HepG2 (cell line): ENCODE measurements around the gene EGFR. TPM values are rescaled to one million over a fixed set of nuclear protein-coding genes. Genes with fewer than 3 reads are reported as not detected.

Experiments
- ATAC-seq: fragments of 200-7000 bp; cut with Tn5 transposase; 3 replicates; pipeline ENCODE4 v1.9.1; 2020; ENCODE audit warnings: mild to moderate bottlenecking, moderate library complexity
- BruUV-seq: library from RNA; stranded (reverse); fragments of 400-500 nt; replicated peaks from 2 replicates; lab custom pipeline; 2021; lab: Mats Ljungman, UMichigan
- CTCF ChIA-PET: fragments of 300-600 bp; formaldehyde crosslinking; extraction: SDS; loops from one replicate; lab custom pipeline; 2021; ENCODE audit warnings: low total read pairs, inconsistent platforms, low intra/inter-chr PET ratio; lab: Yijun Ruan, JAX
- POLR2A ChIA-PET: fragments of 350-600 bp; sonication (Branson Sonifier 250); formaldehyde crosslinking; loops from one replicate; lab custom pipeline; 2020; ENCODE audit warnings: antibody characterized with exemption, inconsistent platforms; lab: Yijun Ruan, JAX
- DNase-seq: peaks from one replicate; pipeline ENCODE4 v3.0.0-alpha.2; 2015; ENCODE audit warnings: low spot score
- FAIRE-seq: peaks from 3 replicates; lab custom pipeline; 2011; peaks lifted over from hg19 to GRCh38; lab: Jason Lieb, UNC
- H2AFZ ChIP-seq: one replicate; pipeline ENCODE4 v1.6.1; 2011; ENCODE audit warnings: low read length, inconsistent platforms
- H3K27ac ChIP-seq: fragments of 300-600 bp; 3 replicates; pipeline ENCODE4 v1.8.0; 2011; ENCODE audit warnings: mixed run types, mild to moderate bottlenecking, mixed read lengths, low read length, inconsistent platforms; ENCODE audit not compliant: insufficient read depth; ENCODE audit errors: extremely low read length
- H3K27me3 ChIP-seq, 2 experiments: fragments of 200-600 bp in 1 of 2; 2 replicates in 1 of 2; 3 replicates in 1 of 2; pipeline versions ENCODE4 v1.6.0 to v1.8.0; 2011; ENCODE audit warnings: low read length in 2 of 2, mild to moderate bottlenecking in 2 of 2, moderate library complexity in 2 of 2, inconsistent platforms in 1 of 2; ENCODE audit not compliant: insufficient read depth in 2 of 2, control insufficient read depth in 1 of 2
- H3K36me3 ChIP-seq, 2 experiments: fragments of 200-600 bp in 1 of 2; replicated peaks in 1 of 2; 2 replicates in 1 of 2; 3 replicates in 1 of 2; pipeline versions ENCODE4 v1.5.1 to v1.8.0; 2011; ENCODE audit warnings: low read length in 2 of 2, inconsistent platforms in 1 of 2; ENCODE audit not compliant: insufficient read depth in 2 of 2, control insufficient read depth in 1 of 2
- H3K4me1 ChIP-seq: 2 replicates; pipeline ENCODE4 v1.5.1; 2012; ENCODE audit warnings: low read length, inconsistent platforms; ENCODE audit not compliant: insufficient read depth
- H3K4me2 ChIP-seq: 2 replicates; pipeline ENCODE4 v1.6.0; 2011; ENCODE audit warnings: low read depth, low read length, inconsistent platforms
- H3K4me3 ChIP-seq, 3 experiments: fragments of 200-600 bp in 1 of 3; sonication (generic), shearing (Covaris generic) in 1 of 3; replicated peaks in 1 of 3; 2 replicates each; pipeline ENCODE4 v1.5.1; 2011 to 2016; ENCODE audit warnings: low read length in 3 of 3, inconsistent platforms in 2 of 3, low read depth in 2 of 3, mild to moderate bottlenecking in 2 of 3, control low read depth in 1 of 3, mixed read lengths in 1 of 3; ENCODE audit not compliant: insufficient read depth in 1 of 3
- H3K79me2 ChIP-seq: one replicate; pipeline ENCODE4 v1.6.1; 2011; ENCODE audit warnings: low read length, inconsistent platforms; ENCODE audit not compliant: insufficient read depth
- H3K9ac ChIP-seq: 2 replicates; pipeline ENCODE4 v1.6.0; 2011; ENCODE audit warnings: mild to moderate bottlenecking, low read depth, low read length, inconsistent platforms; ENCODE audit not compliant: insufficient read depth
- H3K9me3 ChIP-seq: 2 replicates; pipeline ENCODE4 v1.5.1; 2012; ENCODE audit warnings: mild to moderate bottlenecking, low read length
- H4K20me1 ChIP-seq: 2 replicates; pipeline ENCODE4 v1.6.0; 2011; ENCODE audit warnings: inconsistent platforms, mild to moderate bottlenecking, low read length, moderate library complexity; ENCODE audit not compliant: insufficient read depth
- AHR ChIP-seq: IDR thresholded peaks from 2 replicates; pipeline ENCODE4 v1.6.1; 2018; ENCODE audit warnings: missing genetic modification reagents, missing compliant biosample characterization
- ATF7 ChIP-seq, 2 experiments: fragments of 450-650 bp in 1 of 2; sonication (generic) in 1 of 2; formaldehyde crosslinking in 1 of 2; IDR thresholded peaks; 2 replicates each; pipeline versions ENCODE4 v1.4.0 to v1.6.1; 2016 to 2020; ENCODE audit warnings: antibody characterized with exemption in 1 of 2, mild to moderate bottlenecking in 1 of 2, missing genetic modification reagents in 1 of 2
- CENPX ChIP-seq: sonication (generic); formaldehyde crosslinking; IDR thresholded peaks from 2 replicates; pipeline ENCODE4 v1.9.0; 2021; ENCODE audit warnings: mild to moderate bottlenecking, missing genetic modification reagents, moderate library complexity
- JUNB ChIP-seq: sonication (generic); formaldehyde crosslinking; IDR thresholded peaks from 2 replicates; pipeline ENCODE4 v1.8.0; 2022; ENCODE audit warnings: missing genetic modification reagents, mild to moderate bottlenecking, borderline replicate concordance
- KAT7 ChIP-seq: IDR thresholded peaks from 2 replicates; pipeline ENCODE4 v1.6.1; 2018; ENCODE audit warnings: borderline replicate concordance, missing compliant biosample characterization
- KMT2B ChIP-seq: IDR thresholded peaks from 2 replicates; pipeline ENCODE4 v1.6.1; 2016; ENCODE audit warnings: missing genetic modification reagents, missing compliant biosample characterization
- NR2F2 ChIP-seq: IDR thresholded peaks from 2 replicates; pipeline ENCODE4 v1.6.1; 2012; ENCODE audit warnings: low read depth, inconsistent platforms, borderline replicate concordance
- RAD51 ChIP-seq: fragments of 450-650 bp; IDR thresholded peaks from 2 replicates; pipeline ENCODE4 v1.6.1; 2016; ENCODE audit warnings: borderline replicate concordance
- TOE1 ChIP-seq: sonication (generic); formaldehyde crosslinking; IDR thresholded peaks from 2 replicates; pipeline ENCODE4 v1.4.0; 2020; ENCODE audit warnings: mild to moderate bottlenecking, missing genetic modification reagents
- ZNF460 ChIP-seq: sonication (generic); formaldehyde crosslinking; IDR thresholded peaks from 2 replicates; pipeline ENCODE4 v1.5.1; 2020; ENCODE audit warnings: missing genetic modification reagents, mild to moderate bottlenecking, borderline replicate concordance
- ZNF720 ChIP-seq: sonication (generic); formaldehyde crosslinking; IDR thresholded peaks from 2 replicates; pipeline ENCODE4 v1.4.0; 2020; ENCODE audit warnings: missing genetic modification reagents
- WGBS: methylation state at CpG from one replicate; pipeline ENCODE4 v1.1.6; 2017; ENCODE audit warnings: low lambda C conversion rate; 5-methylcytosine and 5-hydroxymethylcytosine counted together
- in situ Hi-C: cut with HindIII; loops from 2 replicates; pipeline ENCODE4 v1.10.0; 2017; ENCODE audit warnings: low pct_unique_long_range_greater_than_20kb; ENCODE audit not compliant: extremely low pct_ligation_motif_present
- intact Hi-C: fragments of 100-400 bp; cut with micrococcal nuclease; formaldehyde crosslinking; loops from one replicate; pipeline ENCODE4 v1.10.0; 2022; ENCODE audit not compliant: unreplicated experiment
- polyA plus RNA-seq, 8 experiments: library from polyadenylated mRNA; depleted of rRNA in 3 of 8; stranded (reverse) in 7 of 8; unstranded in 1 of 8; fragments of >200 nt; fragmentation: Illumina TruSeq in 4 of 8; extraction: Trizol in 4 of 8; gene quantifications; 2 replicates each; pipeline versions ENCODE4 v1.2.1 to v1.2.3, GENCODE V29; 2011 to 2016; ENCODE audit warnings: low read depth in 4 of 8, missing spikeins in 1 of 8, mixed read lengths in 1 of 8; ENCODE audit not compliant: insufficient read depth in 1 of 8
- total RNA-seq, 5 experiments: library from RNA; depleted of rRNA; stranded (reverse); fragments of >200 nt; fragmentation: Illumina TruSeq; extraction: Trizol; gene quantifications; 2 replicates each; pipeline ENCODE4 v1.2.3, GENCODE V29; 2016; ENCODE audit warnings: low read depth in 1 of 5
- TF ChIP-seq, protein P1 (sequence below): IDR thresholded peaks from 2 replicates; pipeline ENCODE4 v1.6.1; 2016; ENCODE audit warnings: missing compliant biosample characterization, missing genetic modification reagents, borderline replicate concordance
- TF ChIP-seq, protein P2 (sequence below): IDR thresholded peaks from 2 replicates; pipeline ENCODE4 v1.6.1; 2012; ENCODE audit warnings: low read length, improper control_type of control experiment
- TF ChIP-seq, protein P3 (sequence below): sonication (generic); formaldehyde crosslinking; IDR thresholded peaks from 2 replicates; pipeline ENCODE4 v1.4.0; 2020; ENCODE audit warnings: missing genetic modification reagents

Gene EGFR
- total and polyA plus RNA-seq, 2 of the 13 experiments (the other 11 are each of a cell fraction or from before 2014, with no cell fraction given) = 7.0 to 10.0 TPM

DNA sequence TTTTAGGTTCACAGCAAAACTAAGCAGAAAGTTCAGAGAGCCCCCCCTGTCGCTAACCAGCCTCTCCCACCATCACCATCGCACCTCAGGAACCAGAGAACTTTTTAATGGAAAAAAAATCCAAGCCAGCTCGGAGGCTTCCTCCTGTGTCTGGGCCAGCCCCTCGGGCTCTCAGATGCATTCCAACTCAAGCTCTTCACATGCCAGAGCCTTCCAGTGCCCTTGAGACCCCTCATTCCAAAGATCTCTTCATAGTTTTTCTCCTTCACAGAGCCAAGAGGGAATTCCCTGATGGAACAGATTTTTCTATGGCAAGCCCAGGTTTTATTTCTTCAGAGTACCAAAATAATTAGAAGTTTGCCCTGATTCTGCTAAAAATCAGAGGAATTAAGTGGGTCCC, 192.9 kb downstream of the EGFR start:
- ChIA-PET CTCF (no interaction called here), POLR2A (no interaction called here)
- no peaks in the 10 kb centered on the region for H4K20me1 ChIP-seq
- peaks cover 4 to 8% of the 10 kb centered on the region in 2 experiments; a peak in 3 of 5 replicates for H3K36me3 ChIP-seq
- no peak overlapping the region for H3K4me3 ChIP-seq
- intact Hi-C loops = no loop called here
- BruUV-seq = no TSS peak
- H3K4me2 ChIP-seq = no peak overlapping the region
- ATAC-seq (no peak), FAIRE-seq (no peak), DNase-seq (no peak)
- peaks cover 10% of the 10 kb centered on the region; the same call in 1 of the 2 replicates for H3K4me1 ChIP-seq
- H3K27ac ChIP-seq = no peak overlapping the region
- H3K9ac ChIP-seq = no peak overlapping the region
- no peaks in the 10 kb centered on the region for H3K79me2 ChIP-seq
- TF ChIP-seq, protein P1, sequence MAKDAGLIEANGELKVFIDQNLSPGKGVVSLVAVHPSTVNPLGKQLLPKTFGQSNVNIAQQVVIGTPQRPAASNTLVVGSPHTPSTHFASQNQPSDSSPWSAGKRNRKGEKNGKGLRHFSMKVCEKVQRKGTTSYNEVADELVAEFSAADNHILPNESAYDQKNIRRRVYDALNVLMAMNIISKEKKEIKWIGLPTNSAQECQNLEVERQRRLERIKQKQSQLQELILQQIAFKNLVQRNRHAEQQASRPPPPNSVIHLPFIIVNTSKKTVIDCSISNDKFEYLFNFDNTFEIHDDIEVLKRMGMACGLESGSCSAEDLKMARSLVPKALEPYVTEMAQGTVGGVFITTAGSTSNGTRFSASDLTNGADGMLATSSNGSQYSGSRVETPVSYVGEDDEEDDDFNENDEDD (CRISPR knock-in tag) = no peak
- no peak for TF ChIP-seq RAD51
- TF ChIP-seq NR2F2 = no peak
- TF ChIP-seq TOE1 (CRISPR knock-in tag) = no peak
- TF ChIP-seq ATF7 (IDR thresholded peaks at IDR 0.05) = no peak
- TF ChIP-seq ATF7 (CRISPR knock-in tag; IDR thresholded peaks at IDR 0.05) = no peak
- in situ Hi-C loops = no loop called here
- H3K27me3 ChIP-seq = no peaks in the 10 kb centered on the region
- no peaks in the 10 kb centered on the region for H3K9me3 ChIP-seq
- WGBS = 77% methylated on average over 4 of the region's 4 CpGs
- H2AFZ ChIP-seq = no peak overlapping the region

DNA sequence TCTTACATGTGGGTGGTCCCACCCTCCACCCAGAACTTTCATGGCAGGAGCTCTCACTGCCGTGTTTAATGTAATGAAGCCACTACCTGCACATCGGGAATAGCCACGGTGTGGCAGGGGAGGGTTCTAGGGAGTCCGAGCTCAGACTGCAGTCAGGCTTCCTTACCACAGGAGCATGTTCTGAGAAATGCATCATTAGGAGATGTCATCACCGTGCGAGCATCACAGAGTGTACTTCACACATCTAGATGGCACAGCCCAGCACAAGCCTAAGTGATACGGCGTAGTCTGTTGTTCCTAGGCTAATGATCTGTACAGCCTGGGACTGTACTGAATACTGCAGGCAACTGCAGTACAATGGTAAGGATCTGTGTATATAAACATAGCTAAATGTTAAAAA, 193.4 kb downstream of the EGFR start:
- FAIRE-seq (no peak), DNase-seq (no peak), ATAC-seq (peak; percentile 33)
- Histone ChIP-seq H3K4me3 (no peak overlapping the region), H4K20me1 (no peaks in the 10 kb centered on the region), H2AFZ (no peak overlapping the region), H3K4me2 (no peak overlapping the region), H3K27ac (no peak overlapping the region), H3K79me2 (no peaks in the 10 kb centered on the region), H3K9me3 (no peaks in the 10 kb centered on the region), H3K4me1 (peaks cover 6% of the 10 kb centered on the region; the same call in 1 of the 2 replicates), H3K27me3 (no peaks in the 10 kb centered on the region), H3K9ac (no peak overlapping the region), H3K36me3 (peaks cover 3 to 4% of the 10 kb centered on the region in 2 experiments; a peak in 1 of 5 replicates)
- in situ Hi-C loops (no loop called here), intact Hi-C loops (no loop called here)
- CTCF ChIA-PET = no interaction called here
- 80% methylated on average over 8 of the region's 8 CpGs for WGBS
- no TSS peak for BruUV-seq
- POLR2A ChIA-PET = no interaction called here
- no peak for TF ChIP-seq KMT2B (CRISPR knock-in tag)
- TF ChIP-seq, protein P2, sequence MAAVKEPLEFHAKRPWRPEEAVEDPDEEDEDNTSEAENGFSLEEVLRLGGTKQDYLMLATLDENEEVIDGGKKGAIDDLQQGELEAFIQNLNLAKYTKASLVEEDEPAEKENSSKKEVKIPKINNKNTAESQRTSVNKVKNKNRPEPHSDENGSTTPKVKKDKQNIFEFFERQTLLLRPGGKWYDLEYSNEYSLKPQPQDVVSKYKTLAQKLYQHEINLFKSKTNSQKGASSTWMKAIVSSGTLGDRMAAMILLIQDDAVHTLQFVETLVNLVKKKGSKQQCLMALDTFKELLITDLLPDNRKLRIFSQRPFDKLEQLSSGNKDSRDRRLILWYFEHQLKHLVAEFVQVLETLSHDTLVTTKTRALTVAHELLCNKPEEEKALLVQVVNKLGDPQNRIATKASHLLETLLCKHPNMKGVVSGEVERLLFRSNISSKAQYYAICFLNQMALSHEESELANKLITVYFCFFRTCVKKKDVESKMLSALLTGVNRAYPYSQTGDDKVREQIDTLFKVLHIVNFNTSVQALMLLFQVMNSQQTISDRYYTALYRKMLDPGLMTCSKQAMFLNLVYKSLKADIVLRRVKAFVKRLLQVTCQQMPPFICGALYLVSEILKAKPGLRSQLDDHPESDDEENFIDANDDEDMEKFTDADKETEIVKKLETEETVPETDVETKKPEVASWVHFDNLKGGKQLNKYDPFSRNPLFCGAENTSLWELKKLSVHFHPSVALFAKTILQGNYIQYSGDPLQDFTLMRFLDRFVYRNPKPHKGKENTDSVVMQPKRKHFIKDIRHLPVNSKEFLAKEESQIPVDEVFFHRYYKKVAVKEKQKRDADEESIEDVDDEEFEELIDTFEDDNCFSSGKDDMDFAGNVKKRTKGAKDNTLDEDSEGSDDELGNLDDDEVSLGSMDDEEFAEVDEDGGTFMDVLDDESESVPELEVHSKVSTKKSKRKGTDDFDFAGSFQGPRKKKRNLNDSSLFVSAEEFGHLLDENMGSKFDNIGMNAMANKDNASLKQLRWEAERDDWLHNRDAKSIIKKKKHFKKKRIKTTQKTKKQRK = no peak
- TF ChIP-seq, protein P3, sequence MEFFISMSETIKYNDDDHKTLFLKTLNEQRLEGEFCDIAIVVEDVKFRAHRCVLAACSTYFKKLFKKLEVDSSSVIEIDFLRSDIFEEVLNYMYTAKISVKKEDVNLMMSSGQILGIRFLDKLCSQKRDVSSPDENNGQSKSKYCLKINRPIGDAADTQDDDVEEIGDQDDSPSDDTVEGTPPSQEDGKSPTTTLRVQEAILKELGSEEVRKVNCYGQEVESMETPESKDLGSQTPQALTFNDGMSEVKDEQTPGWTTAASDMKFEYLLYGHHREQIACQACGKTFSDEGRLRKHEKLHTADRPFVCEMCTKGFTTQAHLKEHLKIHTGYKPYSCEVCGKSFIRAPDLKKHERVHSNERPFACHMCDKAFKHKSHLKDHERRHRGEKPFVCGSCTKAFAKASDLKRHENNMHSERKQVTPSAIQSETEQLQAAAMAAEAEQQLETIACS = no peak
- TF ChIP-seq ZNF460 (CRISPR knock-in tag) = no peak
- TF ChIP-seq ZNF720 = no peak
- TF ChIP-seq KAT7 = no peak
- TF ChIP-seq CENPX (CRISPR knock-in tag) = no peak
- no peak for TF ChIP-seq JUNB (CRISPR knock-in tag)
- TF ChIP-seq AHR (CRISPR knock-in tag) = no peak
